ENCODE data around the gene ZMYND11.

ZMYND11 gene

DNA sequence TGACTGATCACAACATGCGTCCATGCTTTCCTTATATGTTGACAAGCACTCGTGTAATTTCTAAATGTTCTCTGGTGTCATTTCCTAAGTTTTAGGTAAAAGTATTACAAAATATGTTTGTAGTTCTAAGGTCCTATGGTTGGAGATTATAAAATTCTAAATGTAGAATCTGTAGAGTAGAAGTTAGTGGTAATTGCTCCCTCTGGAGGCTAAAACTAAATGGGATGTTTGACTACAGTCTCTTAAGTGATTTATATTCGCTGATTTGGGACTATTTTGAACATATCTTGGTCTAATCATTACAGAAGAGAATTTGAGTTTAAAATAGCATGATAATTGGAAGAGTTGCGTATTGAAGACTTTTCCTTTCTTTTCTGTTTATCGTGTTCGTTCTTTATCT is 74.1 kb downstream of the ZMYND11 start:
- no peak for DNase-seq (ENCODE audit: low read depth in 1 of 2, low spot score in 1 of 2)
- Histone ChIP-seq H3K27me3 (ENCODE audit: insufficient read depth, poor library complexity, severe bottlenecking) (no peaks in the 10 kb centered on the region), H3K4me3 (replicated peaks; ENCODE audit: insufficient read depth, low read length) (no peak overlapping the region), H3K27ac (replicated peaks) (no peak overlapping the region)
- TF ChIP-seq SPI1 (IDR thresholded peaks at IDR 0.05; ENCODE audit: borderline replicate concordance, low read depth), result no peak
- TF ChIP-seq, protein P1, sequence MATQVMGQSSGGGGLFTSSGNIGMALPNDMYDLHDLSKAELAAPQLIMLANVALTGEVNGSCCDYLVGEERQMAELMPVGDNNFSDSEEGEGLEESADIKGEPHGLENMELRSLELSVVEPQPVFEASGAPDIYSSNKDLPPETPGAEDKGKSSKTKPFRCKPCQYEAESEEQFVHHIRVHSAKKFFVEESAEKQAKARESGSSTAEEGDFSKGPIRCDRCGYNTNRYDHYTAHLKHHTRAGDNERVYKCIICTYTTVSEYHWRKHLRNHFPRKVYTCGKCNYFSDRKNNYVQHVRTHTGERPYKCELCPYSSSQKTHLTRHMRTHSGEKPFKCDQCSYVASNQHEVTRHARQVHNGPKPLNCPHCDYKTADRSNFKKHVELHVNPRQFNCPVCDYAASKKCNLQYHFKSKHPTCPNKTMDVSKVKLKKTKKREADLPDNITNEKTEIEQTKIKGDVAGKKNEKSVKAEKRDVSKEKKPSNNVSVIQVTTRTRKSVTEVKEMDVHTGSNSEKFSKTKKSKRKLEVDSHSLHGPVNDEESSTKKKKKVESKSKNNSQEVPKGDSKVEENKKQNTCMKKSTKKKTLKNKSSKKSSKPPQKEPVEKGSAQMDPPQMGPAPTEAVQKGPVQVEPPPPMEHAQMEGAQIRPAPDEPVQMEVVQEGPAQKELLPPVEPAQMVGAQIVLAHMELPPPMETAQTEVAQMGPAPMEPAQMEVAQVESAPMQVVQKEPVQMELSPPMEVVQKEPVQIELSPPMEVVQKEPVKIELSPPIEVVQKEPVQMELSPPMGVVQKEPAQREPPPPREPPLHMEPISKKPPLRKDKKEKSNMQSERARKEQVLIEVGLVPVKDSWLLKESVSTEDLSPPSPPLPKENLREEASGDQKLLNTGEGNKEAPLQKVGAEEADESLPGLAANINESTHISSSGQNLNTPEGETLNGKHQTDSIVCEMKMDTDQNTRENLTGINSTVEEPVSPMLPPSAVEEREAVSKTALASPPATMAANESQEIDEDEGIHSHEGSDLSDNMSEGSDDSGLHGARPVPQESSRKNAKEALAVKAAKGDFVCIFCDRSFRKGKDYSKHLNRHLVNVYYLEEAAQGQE (IDR thresholded peaks at IDR 0.05; ENCODE audit: insufficient replicate concordance, low read depth), result no peak

DNA sequence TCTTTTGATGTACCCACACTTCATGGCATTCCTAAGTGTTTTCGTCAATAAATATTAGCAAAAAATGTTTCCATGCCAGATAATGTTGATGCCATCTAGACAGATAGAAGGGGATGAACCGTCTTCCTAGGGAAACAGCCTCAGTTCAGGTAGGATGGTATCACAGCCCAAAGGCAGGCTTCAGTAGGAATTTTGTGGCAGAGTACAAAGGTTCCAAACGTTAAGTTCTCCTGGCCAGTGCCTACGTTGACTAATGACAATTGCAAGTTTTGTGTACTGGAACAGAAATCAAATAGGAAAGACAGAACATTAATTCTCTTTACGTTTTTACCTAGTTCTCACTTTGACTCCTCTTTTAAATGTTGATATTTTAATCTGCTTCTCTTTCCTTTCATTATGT is 75.0 kb downstream of the ZMYND11 start:
- Histone ChIP-seq H3K27ac (replicated peaks) (no peak overlapping the region), H3K4me3 (replicated peaks; ENCODE audit: insufficient read depth, low read length) (no peak overlapping the region), H3K27me3 (ENCODE audit: insufficient read depth, poor library complexity, severe bottlenecking) (no peaks in the 10 kb centered on the region)
- TF ChIP-seq, protein P2, sequence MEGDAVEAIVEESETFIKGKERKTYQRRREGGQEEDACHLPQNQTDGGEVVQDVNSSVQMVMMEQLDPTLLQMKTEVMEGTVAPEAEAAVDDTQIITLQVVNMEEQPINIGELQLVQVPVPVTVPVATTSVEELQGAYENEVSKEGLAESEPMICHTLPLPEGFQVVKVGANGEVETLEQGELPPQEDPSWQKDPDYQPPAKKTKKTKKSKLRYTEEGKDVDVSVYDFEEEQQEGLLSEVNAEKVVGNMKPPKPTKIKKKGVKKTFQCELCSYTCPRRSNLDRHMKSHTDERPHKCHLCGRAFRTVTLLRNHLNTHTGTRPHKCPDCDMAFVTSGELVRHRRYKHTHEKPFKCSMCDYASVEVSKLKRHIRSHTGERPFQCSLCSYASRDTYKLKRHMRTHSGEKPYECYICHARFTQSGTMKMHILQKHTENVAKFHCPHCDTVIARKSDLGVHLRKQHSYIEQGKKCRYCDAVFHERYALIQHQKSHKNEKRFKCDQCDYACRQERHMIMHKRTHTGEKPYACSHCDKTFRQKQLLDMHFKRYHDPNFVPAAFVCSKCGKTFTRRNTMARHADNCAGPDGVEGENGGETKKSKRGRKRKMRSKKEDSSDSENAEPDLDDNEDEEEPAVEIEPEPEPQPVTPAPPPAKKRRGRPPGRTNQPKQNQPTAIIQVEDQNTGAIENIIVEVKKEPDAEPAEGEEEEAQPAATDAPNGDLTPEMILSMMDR (IDR thresholded peaks at IDR 0.05; ENCODE audit: insufficient read depth, low read length), result no peak
- TF ChIP-seq SPI1 (IDR thresholded peaks at IDR 0.05; ENCODE audit: borderline replicate concordance, low read depth) (no peak), POLR2AphosphoS5 (IDR thresholded peaks at IDR 0.05; ENCODE audit: low read depth) (no peak), GABPA (IDR thresholded peaks at IDR 0.05; ENCODE audit: low read depth) (no peak)
- TF ChIP-seq, protein P1 (IDR thresholded peaks at IDR 0.05; ENCODE audit: insufficient replicate concordance, low read depth), result no peak
- DNase-seq (ENCODE audit: low read depth in 1 of 2, low spot score in 1 of 2), result no peak

DNA sequence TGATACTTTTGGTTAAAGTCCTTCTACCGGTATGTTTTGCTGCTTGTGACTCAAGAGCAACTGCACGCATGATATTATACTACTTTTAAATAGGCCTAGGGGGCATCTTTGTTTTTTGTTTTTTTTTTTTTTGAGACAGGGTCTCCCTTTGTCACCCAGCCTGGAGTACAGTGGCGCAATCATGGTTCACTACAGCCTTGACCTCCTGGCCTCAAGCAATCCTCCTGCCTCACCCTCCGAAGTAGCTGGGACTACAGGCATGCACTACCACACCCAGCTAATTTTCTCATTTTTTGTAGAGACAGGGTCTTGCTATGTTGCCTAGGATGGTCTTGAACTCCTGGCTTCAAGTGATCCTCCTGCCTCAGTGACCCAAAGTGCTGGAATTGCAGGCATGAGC is 80.2 kb downstream of the ZMYND11 start:
- no peak overlapping the region for H3K27ac ChIP-seq (replicated peaks)
- TF ChIP-seq GABPA (IDR thresholded peaks at IDR 0.05; ENCODE audit: low read depth) (no peak), SPI1 (IDR thresholded peaks at IDR 0.05; ENCODE audit: borderline replicate concordance, low read depth) (no peak)
- H3K4me3 ChIP-seq (replicated peaks; ENCODE audit: insufficient read depth, low read length), result no peak overlapping the region
- no peak for DNase-seq (ENCODE audit: low read depth in 1 of 2, low spot score in 1 of 2)
- no peaks in the 10 kb centered on the region for H3K27me3 ChIP-seq (ENCODE audit: insufficient read depth, poor library complexity, severe bottlenecking)

DNA sequence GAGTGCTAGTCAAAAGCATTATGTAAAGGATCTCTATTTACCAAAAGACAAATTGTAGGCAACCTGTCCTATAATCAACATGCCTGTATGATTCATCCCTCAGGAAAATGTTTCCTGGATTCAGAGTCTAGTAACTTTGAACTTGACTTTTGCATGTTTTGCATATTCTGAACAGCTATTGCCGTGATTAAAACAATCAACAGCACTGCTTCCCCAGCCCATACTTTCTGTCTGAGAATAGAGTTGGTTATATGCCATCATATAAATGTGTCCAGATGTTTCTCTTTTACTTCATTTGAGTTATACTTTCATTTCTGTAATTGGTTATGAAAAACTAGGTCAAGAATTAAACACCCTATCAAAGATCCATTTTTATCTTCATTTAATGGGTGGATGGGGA is 83.5 kb downstream of the ZMYND11 start:
- H3K27me3 ChIP-seq (ENCODE audit: insufficient read depth, poor library complexity, severe bottlenecking), result no peaks in the 10 kb centered on the region
- H3K27ac ChIP-seq (replicated peaks), result no peak overlapping the region
- TF ChIP-seq GABPA (IDR thresholded peaks at IDR 0.05; ENCODE audit: low read depth) (no peak), SPI1 (IDR thresholded peaks at IDR 0.05; ENCODE audit: borderline replicate concordance, low read depth) (no peak)
- TF ChIP-seq, protein P1 (IDR thresholded peaks at IDR 0.05; ENCODE audit: insufficient replicate concordance, low read depth), result no peak
- TF ChIP-seq, protein P2 (IDR thresholded peaks at IDR 0.05; ENCODE audit: insufficient read depth, low read length), result no peak
- no peak overlapping the region for H3K4me3 ChIP-seq (replicated peaks; ENCODE audit: insufficient read depth, low read length)
- DNase-seq (ENCODE audit: low read depth in 1 of 2, low spot score in 1 of 2), result no peak

Measured in HL-60 (cell line).